GM12801 (cell line): ENCODE data around the gene EIF5A.

ENCODE experiments used
- TF ChIP-seq, protein P1 (sequence below): IDR thresholded peaks from one replicate; pipeline ENCODE4 v1.5.1; 2011; ENCODE audit warnings: control low read depth; ENCODE audit not compliant: insufficient read length; ENCODE audit errors: extremely low read depth

The EIF5A gene

DNA sequence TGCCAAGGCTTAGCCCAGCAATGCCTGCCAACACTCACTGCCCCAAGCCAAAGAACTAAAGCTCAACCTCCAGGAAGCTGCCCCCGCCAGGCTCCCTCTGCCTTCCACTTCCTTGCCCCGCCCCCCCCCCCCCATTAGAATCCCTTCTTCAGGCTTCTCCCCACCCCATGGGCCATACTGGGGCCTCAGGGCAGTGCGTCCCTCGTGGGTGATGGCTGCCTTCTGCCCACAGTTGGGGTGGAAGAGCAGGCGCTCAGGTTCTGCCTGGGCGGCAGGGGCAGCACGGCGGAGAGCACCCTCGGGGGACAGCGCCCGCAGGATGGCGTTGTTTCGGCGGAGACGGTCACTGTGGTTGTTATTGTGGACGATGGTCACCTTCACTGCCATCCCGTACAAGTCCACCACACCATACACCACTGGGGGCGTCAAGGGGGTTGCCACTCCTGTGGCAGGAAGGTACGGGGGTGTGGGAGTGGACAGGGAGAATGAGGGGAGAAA lies 17.7 kb downstream of the EIF5A start:
- TF ChIP-seq, protein P1, sequence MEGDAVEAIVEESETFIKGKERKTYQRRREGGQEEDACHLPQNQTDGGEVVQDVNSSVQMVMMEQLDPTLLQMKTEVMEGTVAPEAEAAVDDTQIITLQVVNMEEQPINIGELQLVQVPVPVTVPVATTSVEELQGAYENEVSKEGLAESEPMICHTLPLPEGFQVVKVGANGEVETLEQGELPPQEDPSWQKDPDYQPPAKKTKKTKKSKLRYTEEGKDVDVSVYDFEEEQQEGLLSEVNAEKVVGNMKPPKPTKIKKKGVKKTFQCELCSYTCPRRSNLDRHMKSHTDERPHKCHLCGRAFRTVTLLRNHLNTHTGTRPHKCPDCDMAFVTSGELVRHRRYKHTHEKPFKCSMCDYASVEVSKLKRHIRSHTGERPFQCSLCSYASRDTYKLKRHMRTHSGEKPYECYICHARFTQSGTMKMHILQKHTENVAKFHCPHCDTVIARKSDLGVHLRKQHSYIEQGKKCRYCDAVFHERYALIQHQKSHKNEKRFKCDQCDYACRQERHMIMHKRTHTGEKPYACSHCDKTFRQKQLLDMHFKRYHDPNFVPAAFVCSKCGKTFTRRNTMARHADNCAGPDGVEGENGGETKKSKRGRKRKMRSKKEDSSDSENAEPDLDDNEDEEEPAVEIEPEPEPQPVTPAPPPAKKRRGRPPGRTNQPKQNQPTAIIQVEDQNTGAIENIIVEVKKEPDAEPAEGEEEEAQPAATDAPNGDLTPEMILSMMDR: no peak

- TF ChIP-seq, protein P1: no peak
These were observed 18.8 kb downstream of the EIF5A start for GRCh38 chr17:7326186-7326585.

DNA sequence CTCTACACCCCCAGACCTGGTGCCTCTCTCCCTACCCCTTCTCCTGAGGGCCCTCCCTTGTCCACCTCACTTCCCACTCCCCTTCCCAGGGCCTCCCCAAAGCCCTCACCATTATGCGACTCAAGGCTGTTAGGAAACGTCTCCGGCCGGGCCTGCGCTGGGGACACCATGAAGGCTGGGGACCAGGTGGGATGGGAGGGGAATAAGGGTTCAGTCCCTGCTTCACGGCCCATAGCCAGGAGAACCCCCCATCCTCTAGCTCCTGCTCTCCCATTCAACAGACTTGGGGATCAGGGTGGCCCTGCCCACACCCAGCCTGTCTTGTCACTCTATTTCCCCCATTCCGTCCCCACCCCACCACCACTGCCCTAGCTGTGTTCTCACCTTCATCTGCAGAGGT lies 19.6 kb downstream of the EIF5A start:
- TF ChIP-seq, protein P1: no peak

DNA sequence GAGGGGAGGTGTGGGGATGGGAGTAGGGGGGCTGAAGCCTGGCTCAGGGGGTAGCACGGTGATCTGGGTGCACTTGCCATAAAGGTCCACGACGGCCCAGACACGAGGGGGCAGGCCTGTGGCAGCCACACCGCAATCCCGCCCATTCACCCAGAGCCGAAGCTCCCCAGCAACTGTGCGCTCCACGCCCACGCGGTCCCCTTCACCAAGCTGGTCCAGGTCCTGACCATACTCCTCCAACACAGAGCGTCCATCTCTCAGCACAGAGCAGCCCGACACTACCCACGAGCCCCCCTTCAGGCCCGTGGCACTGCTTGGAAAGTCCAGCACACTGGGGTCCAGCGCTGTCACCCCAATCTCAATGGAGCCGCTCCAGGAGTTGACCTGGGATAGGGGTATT lies 20.1 kb downstream of the EIF5A start:
- TF ChIP-seq, protein P1: no peak

- TF ChIP-seq, protein P1: no peak
These were observed 20.6 kb downstream of the EIF5A start for GRCh38 chr17:7328009-7328408.

DNA sequence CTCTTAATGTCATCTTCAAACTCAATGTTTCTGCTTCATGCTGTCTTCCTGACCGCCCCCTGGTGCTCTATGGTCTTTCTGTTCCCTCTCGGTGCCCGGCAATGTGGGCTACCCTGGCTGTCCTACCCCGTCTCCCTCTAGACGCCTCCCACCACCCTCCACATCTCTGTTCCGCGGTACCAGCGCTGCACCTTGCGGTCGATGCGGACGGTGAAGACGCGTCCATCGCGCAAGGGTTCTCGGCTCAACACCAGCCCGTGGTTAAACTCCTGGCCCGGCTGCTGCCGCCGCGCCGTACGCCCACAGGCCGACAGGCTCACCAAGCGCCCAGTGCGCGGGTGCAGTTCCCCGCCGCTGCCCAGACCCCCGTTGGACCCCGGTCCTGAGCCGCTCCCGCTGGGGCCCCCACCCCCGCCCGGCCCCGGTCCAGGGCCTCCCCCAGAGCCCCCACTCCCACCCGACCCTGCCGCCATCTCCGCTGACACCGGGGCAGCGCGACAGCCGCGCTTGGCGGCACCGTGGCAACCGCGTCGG lies 21.5 kb downstream of the EIF5A start, which contains the start of gene NEURL4:
Gene NEURL4 (minus strand): TSS at position 496 of the 534 bp plus-strand sequence. CDS start 23 bp downstream, at position 473.
- TF ChIP-seq, protein P1: no peak

DNA sequence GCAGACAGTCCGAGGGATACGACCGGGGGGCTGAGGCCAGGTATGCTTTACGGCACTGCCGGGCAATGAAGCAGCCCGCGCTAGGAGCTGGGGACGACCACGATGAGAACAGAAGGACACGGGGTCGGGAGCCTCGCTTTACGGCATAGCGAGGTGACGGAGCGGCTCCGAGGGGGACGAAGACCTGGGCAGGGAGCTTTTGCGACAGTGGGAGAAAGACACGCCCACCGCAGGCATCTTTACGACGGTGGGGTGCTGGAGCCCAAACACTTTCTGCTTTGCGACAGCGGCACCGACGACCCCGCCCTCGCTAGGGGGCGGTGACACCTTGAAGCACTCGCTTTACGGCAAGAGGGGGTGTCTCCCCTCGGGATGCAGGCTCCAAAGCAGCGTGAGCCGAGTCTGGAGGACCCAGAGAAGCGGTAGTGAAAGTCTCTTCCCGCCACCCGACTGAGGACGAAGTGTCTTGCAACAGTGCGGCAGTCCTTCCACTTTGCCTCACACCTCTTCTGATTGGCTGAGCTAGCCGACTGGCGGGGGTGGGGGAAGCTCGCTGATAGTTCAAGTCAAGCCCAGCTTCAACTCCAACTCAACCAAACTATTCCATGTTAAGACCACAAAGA lies 22.1 kb downstream of the EIF5A start:
- TF ChIP-seq, protein P1: no peak
